ENCODE results near the gene S100A6. TPM values are rescaled to one million over a fixed set of nuclear protein-coding genes. Genes with fewer than 3 reads are reported as not detected.

The S100A6 gene
- total RNA-seq, 1 donor from 2014 or later = 754 TPM

- TF ChIP-seq CTCF (IDR thresholded peaks at IDR 0.05; ENCODE audit: insufficient read depth, low read length, poor library complexity, severe bottlenecking) = no peak
- Histone ChIP-seq H3K27me3 (ENCODE audit: control insufficient read depth, insufficient read depth, low read length) (no peaks in the 10 kb centered on the region), H3K4me3 (ENCODE audit: low read depth, low read length) (no peak overlapping the region), H3K36me3 (ENCODE audit: control insufficient read depth, insufficient read depth, low read length) (no peaks in the 10 kb centered on the region)
- DNase-seq (ENCODE audit: low read depth) = no peak
Measured at GRCh38 chr1:153505576-153505975, 30.2 kb downstream of the S100A6 start.

GRCh38 chr1:153503766-153504165, 32.0 kb downstream of the S100A6 start:
- no peak for DNase-seq (ENCODE audit: low read depth)
- no peak for TF ChIP-seq CTCF (IDR thresholded peaks at IDR 0.05; ENCODE audit: insufficient read depth, low read length, poor library complexity, severe bottlenecking)
- H3K4me3 ChIP-seq (ENCODE audit: low read depth, low read length) = no peak overlapping the region
- peaks cover 7% of the 10 kb centered on the region for H3K27me3 ChIP-seq (ENCODE audit: control insufficient read depth, insufficient read depth, low read length)
- H3K36me3 ChIP-seq (ENCODE audit: control insufficient read depth, insufficient read depth, low read length) = no peaks in the 10 kb centered on the region

- no peaks in the 10 kb centered on the region for H3K36me3 ChIP-seq (ENCODE audit: control insufficient read depth, insufficient read depth, low read length)
- TF ChIP-seq CTCF (IDR thresholded peaks at IDR 0.05; ENCODE audit: insufficient read depth, low read length, poor library complexity, severe bottlenecking) = no peak
- no peak overlapping the region for H3K4me3 ChIP-seq (ENCODE audit: low read depth, low read length)
- no peak for DNase-seq (ENCODE audit: low read depth)
- peaks cover 10% of the 10 kb centered on the region for H3K27me3 ChIP-seq (ENCODE audit: control insufficient read depth, insufficient read depth, low read length)
Measured at GRCh38 chr1:153498746-153499145, 37.0 kb downstream of the S100A6 start.

- Histone ChIP-seq H3K36me3 (ENCODE audit: control insufficient read depth, insufficient read depth, low read length) (no peaks in the 10 kb centered on the region), H3K4me3 (ENCODE audit: low read depth, low read length) (no peak overlapping the region), H3K27me3 (ENCODE audit: control insufficient read depth, insufficient read depth, low read length) (peaks cover 10% of the 10 kb centered on the region)
- TF ChIP-seq CTCF (IDR thresholded peaks at IDR 0.05; ENCODE audit: insufficient read depth, low read length, poor library complexity, severe bottlenecking) = no peak
- no peak for DNase-seq (ENCODE audit: low read depth)
Measured at GRCh38 chr1:153495536-153495935, 40.3 kb downstream of the S100A6 start.

GRCh38 chr1:153494976-153495535, 40.7 kb downstream of the S100A6 start:
- no peak for DNase-seq (ENCODE audit: low read depth)
- Histone ChIP-seq H3K4me3 (ENCODE audit: low read depth, low read length) (no peak overlapping the region), H3K36me3 (ENCODE audit: control insufficient read depth, insufficient read depth, low read length) (no peaks in the 10 kb centered on the region), H3K27me3 (ENCODE audit: control insufficient read depth, insufficient read depth, low read length) (peaks cover 10% of the 10 kb centered on the region)
- peak; percentile 93 for TF ChIP-seq CTCF (IDR thresholded peaks at IDR 0.05; ENCODE audit: insufficient read depth, low read length, poor library complexity, severe bottlenecking)

GRCh38 chr1:153493343-153493960, 42.3 kb downstream of the S100A6 start:
- no peaks in the 10 kb centered on the region for H3K36me3 ChIP-seq (ENCODE audit: control insufficient read depth, insufficient read depth, low read length)
- no peak overlapping the region for H3K4me3 ChIP-seq (ENCODE audit: low read depth, low read length)
- no peak for DNase-seq (ENCODE audit: low read depth)
- TF ChIP-seq CTCF (IDR thresholded peaks at IDR 0.05; ENCODE audit: insufficient read depth, low read length, poor library complexity, severe bottlenecking) = no peak
- peaks cover 6% of the 10 kb centered on the region for H3K27me3 ChIP-seq (ENCODE audit: control insufficient read depth, insufficient read depth, low read length)

Measured in kidney epithelial cell (primary cell).